Inflammatory macrophage (primary cell): ENCODE data around the gene ALG6.
A peak's percentile ranks its signal among the peaks of the same experiment; 100 is the strongest.
"Not testable (repeated sequence)": the region's sequence is repeated elsewhere in the genome, so short reads cannot be mapped to it uniquely, and the experiment has no call there.

Source experiments
- DNase-seq, 2 donors: peaks; one replicate each; pipeline ENCODE4 v3.0.0-alpha.2; 2020 to 2022

ALG6 gene

GRCh38 chr1:63328781-63329180, 38.6 kb upstream of the ALG6 start:
- DNase-seq: no peak

DNA sequence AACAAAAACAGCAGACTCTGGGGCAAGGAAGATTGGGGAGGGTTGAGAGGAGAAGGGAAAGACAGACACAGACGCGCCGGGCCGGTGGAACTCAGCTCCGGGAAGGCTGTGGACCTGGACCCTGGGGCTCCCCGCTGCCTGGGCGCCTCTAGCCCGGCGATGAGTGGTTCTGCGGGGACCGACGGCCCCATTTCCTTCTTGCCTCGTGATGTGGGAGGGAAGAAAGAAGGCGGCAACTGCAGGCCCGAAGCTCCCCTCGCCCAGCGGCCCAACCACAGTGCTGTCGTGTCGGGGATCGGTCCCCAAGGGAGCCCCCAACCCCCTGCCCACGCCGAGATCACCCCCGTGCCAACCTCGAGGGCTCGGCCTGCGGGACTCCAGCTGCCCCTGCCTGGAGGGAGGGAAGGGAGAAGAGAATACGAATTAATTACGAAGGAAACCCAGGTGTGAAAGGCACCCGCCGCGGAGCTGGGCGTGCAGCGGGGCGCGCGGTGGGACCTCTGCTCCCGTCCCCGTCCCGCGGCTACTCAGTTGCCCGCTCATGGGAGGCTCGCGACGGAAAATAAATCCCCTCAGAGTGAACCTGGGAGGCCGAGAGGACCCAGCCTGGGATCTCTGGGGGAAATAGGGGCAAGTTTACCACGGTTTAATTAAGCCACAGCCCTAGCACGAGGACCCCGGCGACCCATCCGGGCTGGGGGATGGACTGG, 37.7 kb upstream of the ALG6 start:
- DNase-seq: no peak

DNA sequence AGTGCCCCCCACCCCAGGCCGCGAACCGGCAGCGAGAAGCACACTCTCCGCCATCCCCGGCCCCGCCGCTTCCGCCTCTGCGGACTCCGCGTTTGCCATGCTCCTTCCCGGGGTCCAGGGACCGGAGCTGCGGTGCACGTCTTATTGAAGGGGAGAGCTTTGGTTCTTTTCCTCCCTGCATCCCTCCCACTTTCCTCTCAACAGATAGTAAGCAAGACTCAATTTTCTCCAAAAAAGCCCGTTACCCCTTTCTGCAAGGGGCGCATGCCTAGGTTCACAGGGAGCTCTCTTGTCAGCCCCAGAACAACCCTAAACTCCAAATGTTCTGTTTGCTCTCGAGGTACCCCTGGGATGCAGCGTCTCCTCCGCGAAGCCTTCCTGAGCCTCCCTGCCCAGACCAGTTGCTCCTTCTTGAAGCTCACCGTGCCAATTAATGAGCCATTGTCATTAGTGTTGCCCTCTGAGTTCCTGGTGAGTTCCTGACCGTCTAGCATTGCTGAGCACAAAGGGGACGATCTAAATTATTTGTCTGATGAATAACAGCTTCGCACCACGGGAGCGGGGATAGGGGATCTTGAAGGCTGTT, 37.0 kb upstream of the ALG6 start:
- DNase-seq: no peak

DNA sequence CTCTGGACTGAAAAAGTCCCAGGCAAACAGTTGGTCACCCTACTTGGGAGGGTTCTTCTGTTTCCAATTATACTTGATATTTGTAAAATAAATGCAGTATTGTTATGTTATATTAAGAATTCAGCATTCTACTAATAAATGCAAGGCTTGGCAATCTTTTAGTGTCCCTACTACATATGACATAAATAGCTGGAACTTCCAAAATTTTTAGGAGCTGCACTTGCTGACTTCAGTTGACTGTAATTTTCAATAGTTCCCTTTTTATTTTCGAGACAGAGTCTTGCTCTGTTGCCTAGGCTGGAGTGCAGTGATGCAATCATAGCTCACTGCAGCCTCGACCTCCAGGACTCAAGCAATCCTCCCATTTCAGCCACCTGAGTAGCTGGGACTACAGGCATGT, 25.0 kb upstream of the ALG6 start:
- no peak for DNase-seq

DNA sequence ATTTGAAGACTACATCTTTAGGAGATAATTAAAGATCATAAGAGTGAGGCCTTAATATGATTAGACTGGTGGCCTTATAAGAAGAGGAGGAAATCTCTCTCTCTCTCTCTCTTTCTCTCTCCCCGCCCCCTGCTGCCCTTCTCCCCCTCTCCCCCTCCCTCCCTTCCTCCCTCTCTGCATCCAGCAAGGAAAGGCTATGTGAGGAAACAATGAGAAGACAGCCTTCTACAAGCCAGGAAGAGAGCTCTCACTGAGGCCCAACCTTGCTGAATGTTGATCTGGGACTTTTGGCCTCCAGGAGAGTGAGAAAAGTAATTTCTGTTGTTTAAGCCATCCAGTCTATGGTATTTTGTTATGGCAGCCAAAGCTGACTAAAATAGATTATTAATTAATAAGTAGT, 23.5 kb upstream of the ALG6 start:
- no peak for DNase-seq

- no peak for DNase-seq
Measured at GRCh38 chr1:63350320-63350719, 17.1 kb upstream of the ALG6 start.

DNA sequence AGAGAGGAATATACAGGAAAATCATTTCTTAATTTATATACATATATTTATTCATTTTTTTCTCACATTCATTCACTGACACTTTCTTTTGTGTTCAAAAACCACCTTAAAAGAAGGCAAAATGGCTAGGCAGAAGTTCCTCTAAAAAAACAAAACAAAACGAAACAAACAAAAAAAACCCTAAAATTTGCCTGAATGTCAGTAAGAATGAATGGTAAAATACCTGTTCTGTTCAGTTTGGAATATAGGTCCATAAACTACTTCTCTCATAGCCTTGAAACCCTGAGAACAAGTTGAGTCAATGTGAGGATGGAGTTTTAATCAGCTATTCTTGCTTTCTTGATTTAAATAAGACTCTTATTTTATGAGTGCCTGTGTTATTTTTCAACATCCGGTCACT, 14.7 kb upstream of the ALG6 start:
- DNase-seq: no peak

DNA sequence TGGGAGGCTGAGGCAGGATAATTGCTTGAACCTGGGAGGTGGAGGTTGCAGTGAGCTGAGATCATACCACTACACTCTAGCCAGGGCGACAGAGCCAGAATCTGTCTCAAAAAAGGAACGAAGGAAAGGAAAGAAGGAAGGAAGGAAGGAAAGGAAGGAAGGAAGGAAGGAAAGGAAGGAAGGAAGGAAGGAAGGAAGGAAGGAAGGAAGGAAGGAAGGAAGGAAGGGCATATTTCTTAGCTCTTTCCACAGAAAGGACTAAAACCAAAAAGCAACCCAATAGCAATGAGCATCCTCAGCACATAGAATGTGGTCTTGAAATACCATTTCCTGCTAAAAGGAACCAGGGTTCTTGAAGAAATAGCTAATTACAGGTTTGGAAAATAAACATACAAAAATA, 11.2 kb upstream of the ALG6 start:
- not testable (repeated sequence) for DNase-seq

GRCh38 chr1:63359561-63359960, 7.9 kb upstream of the ALG6 start:
- DNase-seq: no peak

GRCh38 chr1:63362073-63362472, 5.4 kb upstream of the ALG6 start:
- no peak for DNase-seq

DNA sequence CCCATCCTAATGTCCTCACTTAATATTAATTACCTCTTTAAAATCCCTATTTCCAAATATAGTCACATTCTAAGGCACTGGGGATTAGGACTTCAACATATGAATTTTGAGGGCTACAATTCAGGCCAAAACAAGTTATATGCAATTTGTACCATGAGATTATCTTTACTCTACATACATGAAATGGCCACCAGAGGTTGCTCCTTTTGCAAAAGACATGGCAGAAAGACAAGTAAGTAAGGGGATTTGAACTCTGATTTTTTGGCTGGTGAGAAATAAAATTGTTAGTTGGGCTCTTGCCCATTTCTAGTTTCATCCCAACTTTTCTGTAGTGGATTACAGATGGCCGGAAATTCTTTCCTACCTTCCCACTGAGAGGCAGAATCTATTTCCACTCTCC, 4.8 kb upstream of the ALG6 start:
- no peak for DNase-seq

- DNase-seq: no peak
Measured at GRCh38 chr1:63363014-63363413, 4.4 kb upstream of the ALG6 start.

- no peak for DNase-seq
Measured at GRCh38 chr1:63366908-63367214, 566 bp upstream of the ALG6 start.

GRCh38 chr1:63368131-63368530, 704 bp downstream of the ALG6 start:
- DNase-seq: no peak

DNA sequence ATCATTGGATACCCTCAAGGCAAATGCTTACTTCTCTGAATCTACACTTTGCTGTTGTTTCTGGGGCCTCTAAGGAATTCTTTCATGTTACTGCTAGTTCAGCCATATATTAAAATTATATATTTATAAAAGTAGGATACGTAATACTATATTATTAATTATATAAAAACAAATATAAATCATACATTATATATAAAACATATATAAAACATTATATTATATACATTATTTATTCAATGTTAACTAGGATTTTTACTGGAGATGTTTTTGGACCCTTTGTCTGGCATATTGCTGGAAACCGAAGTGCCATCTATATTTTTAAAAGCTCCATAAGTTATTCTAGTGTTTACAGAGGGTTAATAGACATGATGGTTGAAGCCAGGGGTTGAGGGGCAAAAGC, 12.2 kb downstream of the ALG6 start:
- DNase-seq: no peak

DNA sequence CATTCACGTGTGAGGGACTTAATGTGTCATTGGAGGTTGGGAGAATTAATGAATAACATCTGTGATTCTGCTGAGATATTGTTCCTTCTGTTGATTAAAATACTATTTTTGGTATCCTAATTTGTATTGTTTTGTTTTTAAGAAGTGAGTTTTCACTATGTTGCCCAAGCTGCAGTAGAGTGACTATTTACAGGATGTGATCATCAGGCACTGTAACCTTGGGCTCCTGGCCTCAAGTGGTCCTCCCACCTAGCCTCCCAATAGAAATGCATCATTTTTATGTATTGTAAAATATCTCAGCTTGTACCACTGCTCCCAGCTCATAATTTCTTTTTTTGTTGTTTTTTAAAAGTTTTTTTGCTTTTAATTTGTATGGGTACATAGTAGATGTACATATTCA, 14.3 kb downstream of the ALG6 start:
- DNase-seq: no peak

DNA sequence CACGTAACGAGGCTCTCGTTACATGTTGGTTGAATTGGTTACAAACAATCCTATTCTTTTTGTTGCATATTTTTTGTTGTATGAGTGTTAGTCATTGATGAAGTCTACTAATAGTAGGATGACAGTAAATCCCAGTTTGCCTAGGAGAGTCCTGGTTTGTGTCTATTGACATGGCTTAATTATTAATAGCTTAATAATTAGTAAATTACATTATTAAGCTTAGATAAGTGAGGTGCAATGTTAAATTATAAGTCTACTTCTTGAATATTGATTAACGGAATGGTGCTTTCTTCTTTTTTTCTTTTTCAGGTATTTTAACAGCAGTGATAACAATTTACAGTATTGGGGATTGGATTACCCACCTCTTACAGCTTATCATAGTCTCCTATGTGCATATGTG, 34.5 kb downstream of the ALG6 start:
- no peak for DNase-seq

GRCh38 chr1:63403386-63403785, 36.0 kb downstream of the ALG6 start:
- peak; percentile 3 to 73 for DNase-seq

- no peak for DNase-seq
Measured at GRCh38 chr1:63405021-63405420, 37.6 kb downstream of the ALG6 start.

DNA sequence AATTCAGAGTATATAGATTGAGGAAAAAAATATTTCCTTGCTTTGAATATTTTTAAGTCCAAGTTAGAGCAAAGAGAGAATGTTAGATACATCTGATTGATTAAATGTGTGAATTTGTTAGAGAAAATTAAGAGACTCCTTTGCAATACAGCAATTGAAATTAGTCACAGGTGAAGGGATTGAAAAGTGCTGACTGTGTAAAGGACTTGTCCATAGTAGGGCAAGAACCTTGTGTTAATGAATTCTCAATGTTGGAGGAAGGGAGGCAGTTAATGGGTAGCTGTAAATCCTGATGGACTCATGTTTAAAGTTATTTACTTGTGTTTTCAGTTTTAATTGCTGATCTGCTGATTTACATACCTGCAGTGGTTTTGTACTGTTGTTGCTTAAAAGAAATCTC, 38.6 kb downstream of the ALG6 start:
- no peak for DNase-seq

DNA sequence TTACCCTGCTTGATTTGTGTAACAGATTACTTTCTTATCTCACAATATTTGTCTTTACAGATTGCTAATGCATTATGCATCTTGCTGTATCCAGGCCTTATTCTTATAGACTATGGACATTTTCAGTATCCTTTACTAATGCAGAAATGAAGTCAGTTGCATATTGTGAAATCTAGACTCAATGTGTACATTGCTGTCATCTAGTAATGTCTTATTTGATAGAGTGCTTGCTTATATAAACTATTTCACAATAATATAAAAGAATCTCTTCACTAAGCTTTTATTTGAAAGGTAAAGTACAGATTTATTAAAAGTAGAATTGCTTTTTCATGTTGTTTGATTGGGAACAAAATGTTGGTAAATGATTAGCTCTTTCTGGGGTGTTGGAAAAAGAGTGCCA, 39.6 kb downstream of the ALG6 start:
- no peak for DNase-seq

GRCh38 chr1:63408331-63408730, 40.9 kb downstream of the ALG6 start:
- DNase-seq: no peak

DNA sequence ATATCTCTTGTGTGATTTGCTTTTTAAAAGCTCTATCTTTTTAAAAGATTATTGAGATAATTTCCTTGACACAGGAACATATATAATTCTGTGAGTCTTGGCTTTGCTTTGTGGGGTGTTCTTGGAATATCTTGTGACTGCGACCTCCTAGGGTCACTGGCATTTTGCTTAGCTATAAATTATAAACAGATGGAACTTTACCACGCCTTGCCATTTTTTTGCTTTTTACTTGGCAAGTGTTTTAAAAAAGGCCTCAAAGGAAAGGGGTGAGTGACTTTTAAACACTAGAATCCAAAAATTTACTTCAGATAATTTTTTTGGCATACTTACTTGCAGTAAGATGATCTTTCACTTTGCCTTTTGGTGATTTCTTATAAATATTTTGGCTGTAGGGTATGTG, 43.6 kb downstream of the ALG6 start:
- no peak for DNase-seq

DNA sequence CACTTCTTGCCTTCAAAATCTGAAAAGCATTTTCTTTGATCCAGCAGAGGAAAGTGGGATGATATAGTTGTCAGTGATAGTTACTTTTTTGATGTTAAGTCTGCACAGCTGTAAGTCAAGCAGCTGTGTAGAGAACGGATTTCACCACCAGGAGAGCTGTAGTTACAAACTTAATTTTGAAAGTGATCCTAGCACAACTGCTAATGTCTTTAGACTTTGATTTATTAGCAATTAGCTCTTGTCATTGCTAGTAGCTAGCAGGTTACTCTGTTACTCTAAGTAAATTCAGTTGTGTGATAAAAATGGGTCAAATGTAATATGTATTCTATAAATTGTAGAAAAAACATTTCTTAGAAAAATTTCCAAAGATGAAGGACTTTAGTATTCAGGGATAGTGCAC, 46.0 kb downstream of the ALG6 start:
- DNase-seq: no peak

- no peak for DNase-seq
Measured at GRCh38 chr1:63414691-63415365, 47.4 kb downstream of the ALG6 start.
